DMS153 treated with DMSO at 0.1 percent for 48 hours (cell line): Measurements from ENCODE around the gene ACSF2.
"Not testable (repeated sequence)": the region's sequence is repeated elsewhere in the genome, so short reads cannot be mapped to it uniquely, and the experiment has no call there.

Experiments used
- DNase-seq: peaks from one replicate; lab custom pipeline; 2025; ENCODE audit not compliant: unreplicated experiment; lab: John Stamatoyannopoulos, UW

ACSF2 gene

DNA sequence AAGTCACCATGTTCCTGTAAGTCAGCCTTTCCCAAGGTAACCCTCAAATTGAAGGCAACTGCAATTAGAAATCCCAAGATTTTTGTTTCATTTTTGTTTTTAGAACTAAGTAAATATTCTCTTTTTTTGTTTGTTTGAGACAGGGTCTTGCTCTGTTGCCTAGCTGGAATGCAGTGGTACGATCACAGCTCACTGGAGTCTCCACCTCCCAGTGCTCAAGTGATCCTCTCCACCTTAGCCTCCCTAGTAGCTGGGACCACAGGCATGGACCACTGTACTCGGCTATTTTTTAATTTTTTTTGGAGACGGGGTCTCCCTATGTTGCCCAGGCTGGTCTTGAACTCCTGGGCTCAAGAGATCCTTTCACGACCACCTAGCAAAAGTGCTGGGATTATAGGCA lies 18.1 kb upstream of the ACSF2 start:
- DNase-seq = no peak

DNA sequence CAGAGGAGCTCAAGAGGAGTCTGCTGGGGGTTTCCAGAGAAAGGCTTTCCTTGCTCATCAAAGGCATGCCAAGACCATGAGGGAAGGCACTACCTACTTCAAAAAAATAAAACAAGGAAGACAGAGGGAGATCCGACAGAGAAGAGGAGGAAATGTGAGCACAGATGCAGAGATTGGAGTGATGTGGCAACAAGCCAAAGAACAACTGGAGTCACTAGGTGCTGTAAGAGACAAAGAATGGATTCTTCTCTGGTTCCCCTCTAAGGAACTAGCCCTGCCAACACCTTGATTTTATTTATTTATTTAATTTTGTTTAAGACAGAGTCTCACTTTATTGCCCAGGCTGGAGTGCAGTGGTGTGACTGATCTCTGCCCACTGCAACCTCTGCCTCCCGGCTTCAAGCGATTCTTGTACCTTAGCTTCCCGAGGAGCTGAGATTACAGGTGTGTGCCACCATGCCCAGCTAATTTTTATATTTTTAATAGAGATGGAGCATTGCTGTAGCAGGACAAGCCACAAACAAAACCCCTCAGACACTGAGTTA lies 13.8 kb upstream of the ACSF2 start:
- no peak for DNase-seq

DNA sequence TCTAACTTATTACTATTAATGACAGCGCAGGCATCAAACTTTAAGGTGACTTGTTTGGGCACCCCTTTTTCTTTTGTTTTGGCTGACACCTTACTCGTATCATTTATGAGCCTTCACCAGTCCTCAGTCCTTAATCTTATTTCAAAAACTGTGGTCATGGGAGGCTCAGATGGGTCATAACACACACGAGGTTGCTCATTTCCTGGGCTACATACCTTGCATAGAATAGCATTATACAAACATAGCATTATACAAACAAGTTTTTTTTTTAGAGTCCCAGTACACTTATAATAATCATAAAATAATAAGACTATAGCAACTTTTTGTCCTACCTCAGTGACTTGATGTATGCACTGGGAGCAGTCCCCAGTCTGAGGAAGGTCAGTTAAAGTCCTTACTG lies 11.2 kb upstream of the ACSF2 start:
- DNase-seq = no peak

DNA sequence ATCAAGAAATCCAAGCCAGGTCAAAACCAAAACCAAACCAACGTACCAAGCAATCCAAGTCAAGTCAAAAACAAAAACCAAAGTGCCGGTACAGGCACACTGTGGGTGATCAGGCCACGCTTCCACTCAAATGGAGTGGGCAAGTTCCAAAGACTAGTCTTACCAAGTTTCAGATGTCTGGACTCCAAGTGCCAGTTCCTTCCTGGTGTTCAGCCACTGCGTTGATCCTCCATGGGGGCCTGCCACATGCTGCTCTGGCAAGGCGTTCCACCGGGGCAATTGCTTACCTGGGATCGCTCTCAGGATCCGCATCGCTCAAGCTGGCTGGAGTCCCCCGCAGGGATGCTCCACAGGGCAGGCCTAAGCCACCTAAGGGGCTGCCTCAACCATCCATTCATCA lies 6.4 kb upstream of the ACSF2 start:
- DNase-seq = not testable (repeated sequence)

DNA sequence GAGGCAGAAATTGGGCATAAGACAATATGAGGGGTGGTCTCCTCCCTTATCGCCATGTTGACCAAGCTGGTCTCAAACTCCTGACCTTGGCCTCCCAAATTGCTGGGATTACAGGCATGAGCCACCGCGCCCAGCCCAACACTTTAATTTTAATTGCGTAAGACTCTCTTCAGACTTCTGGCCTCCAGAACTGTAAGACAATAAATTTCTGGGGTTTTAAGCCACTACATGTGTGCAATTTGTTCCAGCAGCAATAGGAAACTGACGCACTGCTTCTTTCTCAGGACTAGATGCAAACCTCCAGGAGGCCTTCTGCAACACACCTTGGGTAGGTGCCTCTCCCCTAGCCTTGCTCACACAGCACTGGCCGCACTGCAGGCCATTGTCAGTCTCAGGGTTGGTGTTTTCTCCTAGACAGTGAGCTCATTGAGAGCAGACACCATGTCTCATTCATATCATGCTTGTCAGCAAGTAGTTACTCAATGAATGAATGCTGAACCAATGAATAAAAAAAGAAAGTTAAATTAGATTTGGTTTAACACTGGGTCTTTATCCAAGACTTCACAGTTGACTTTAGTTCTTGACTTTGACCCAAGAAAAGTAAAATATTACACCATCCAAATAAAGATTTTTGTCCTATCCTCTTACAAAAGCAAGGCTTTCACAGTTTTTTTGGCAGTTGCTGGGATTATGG lies 5.5 kb upstream of the ACSF2 start:
- no peak for DNase-seq

DNA sequence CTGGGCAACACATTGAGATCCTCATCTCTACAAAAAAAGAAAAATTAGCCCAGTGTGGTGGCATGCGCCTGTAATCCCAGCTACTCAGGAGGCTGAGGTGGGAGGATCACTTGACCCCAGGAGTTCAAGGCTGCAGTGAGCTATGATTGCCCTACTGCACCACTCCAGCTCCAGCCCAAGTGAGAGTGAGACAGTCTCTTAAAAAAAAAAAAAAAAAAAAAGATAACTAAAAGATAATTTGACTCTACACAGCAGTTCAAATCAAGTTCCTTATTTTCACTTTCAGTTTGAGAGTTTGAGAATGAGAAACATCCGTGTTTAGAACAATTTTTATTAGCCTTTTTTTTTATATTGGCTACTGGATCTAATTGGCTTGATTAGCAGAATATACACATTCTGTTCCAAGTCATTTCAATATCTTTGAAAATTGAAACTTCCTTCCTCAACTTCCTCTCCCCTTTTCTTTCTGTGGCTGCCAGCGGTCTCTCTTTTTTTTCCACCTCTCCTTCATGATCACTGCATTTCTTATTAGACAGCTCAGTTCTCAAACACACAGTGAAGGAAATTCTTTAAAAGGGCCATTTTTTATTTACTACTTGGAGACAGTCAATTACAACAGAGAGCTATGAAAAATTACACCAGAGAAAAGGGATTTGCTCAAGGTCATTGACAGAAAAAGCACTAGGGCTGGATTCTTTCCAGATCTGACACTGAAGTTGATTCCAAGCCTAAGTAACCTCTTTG lies 4.5 kb upstream of the ACSF2 start:
- DNase-seq = no peak

DNA sequence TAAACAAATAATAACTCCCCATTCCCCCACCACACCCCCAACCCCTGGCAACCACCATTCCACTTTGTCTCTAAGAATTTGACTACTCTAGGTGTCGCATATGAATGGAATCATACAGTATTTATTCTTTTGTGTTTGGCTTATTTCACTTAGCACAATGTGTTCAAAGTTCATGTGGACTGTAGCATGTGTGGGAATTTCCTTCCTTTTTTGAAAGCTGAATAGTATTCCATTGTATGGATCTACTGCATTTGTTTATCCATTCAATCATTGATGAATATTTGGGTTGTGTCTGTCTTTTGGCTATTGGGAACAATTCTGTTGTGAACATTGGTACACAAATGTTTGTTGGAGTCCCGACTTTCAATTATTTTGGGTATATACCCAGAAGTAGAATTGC lies 3.3 kb upstream of the ACSF2 start:
- no peak for DNase-seq

DNA sequence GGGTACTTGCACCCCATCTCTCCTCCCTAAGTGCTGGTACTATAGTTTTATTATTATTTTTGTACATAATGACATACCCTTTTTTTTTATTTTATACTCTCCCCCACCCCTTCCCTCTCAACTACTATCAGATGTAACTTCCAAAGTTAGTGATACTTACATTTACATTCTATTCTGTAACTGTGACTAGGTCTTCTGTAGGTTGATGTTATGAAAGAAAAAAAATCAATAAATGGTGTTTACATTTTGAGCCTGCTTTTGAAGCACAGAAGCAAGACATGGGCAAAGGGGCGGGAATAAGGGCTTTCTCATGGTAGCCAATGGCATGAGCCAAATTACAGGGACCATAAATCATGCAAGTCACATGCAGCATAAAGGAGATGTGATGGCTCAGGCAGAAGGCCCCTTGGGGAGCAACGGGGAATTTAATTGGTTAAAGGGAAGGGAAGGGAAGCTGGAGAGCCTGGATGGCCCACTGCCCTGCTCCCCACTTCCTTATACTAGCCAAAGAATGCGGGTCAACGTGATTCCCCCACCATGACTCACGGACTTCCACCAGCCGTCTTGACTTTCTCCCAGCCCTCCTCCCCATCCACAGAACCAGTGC lies 2.4 kb upstream of the ACSF2 start:
- no peak for DNase-seq

DNA sequence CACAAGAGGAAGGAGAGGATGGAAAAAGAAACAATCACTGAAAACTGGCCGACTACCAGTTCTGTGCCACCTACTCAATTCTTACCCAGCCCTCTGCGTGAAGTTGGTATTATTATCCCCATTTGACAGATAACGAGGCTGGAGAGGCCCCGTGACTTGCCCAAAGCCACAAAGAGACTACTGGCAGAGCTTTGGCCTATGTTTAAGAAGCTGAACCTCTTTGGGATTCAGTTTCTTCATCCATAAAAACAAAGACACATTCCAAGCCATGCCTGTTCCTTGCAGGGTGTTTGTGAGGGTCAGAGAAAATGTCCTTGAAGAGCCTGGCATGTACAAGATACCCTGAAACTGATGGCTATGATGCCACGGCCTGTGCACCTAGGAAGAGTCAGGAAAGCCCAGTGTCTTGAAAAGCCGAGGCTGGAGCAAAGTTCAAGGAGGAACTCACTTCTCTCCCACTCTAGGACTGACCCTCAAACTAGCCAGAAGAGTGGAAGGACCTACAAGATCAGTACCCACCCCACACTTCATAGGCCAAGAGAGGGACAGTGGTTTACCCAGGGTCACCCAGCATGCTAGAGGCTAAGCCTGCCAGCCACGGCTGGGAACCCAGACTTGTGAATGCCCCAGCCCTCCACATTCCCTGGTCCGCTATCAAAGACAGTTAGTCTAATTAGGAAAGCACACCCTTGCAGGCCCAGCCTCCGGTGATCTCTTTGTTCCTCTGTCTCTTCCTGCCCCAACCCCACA lies 1.6 kb upstream of the ACSF2 start:
- DNase-seq = no peak

DNA sequence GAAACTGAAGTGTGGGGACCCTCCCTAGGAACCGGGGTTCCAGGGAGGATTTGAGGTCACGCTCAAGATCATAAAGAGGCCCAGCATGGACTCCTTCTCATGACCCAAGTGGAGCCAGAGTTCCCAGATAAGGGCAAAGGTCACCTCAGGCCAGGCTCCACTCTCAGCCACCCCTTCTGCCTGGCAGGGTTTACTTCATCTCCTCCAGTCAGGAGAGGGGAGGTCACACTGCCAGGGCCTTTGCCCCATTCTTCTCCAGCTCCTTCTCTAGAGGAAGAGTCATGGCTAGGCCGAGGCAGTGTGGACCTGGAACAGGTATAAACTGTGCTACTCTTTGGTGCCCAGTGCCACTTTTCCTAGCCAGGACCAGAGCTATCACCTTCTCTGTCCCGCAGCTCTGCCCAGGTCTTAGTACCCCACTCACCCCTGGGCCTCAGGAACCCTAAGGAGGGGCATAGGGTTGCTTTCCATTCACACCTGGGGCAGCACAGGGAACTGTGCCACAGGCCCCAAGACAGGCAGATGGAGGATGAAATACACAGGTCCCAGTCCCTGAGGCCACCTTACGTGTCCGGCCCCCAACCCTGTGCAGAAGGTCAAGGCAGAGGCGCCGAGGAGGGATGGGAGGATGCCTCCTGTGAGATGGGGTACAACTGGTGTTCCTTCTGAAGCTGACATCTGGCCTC lies 879 bp upstream of the ACSF2 start:
- DNase-seq = no peak

DNA sequence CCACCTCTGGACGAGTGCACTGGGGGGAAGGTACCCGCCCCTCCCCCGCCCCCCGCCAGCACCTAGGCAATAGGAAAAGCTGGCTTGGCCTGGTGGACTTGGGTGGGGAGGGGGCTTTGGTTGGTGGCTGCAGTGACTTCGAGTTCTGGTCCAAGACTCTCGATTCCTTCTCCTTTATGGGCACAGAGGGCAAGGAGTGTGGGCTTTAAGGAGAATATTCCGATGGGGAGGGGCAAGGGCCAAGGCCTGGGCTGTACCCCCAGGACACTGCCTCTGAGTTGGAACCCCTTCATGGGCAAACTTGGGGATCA lies 409 bp downstream of the ACSF2 start:
- no peak for DNase-seq

DNA sequence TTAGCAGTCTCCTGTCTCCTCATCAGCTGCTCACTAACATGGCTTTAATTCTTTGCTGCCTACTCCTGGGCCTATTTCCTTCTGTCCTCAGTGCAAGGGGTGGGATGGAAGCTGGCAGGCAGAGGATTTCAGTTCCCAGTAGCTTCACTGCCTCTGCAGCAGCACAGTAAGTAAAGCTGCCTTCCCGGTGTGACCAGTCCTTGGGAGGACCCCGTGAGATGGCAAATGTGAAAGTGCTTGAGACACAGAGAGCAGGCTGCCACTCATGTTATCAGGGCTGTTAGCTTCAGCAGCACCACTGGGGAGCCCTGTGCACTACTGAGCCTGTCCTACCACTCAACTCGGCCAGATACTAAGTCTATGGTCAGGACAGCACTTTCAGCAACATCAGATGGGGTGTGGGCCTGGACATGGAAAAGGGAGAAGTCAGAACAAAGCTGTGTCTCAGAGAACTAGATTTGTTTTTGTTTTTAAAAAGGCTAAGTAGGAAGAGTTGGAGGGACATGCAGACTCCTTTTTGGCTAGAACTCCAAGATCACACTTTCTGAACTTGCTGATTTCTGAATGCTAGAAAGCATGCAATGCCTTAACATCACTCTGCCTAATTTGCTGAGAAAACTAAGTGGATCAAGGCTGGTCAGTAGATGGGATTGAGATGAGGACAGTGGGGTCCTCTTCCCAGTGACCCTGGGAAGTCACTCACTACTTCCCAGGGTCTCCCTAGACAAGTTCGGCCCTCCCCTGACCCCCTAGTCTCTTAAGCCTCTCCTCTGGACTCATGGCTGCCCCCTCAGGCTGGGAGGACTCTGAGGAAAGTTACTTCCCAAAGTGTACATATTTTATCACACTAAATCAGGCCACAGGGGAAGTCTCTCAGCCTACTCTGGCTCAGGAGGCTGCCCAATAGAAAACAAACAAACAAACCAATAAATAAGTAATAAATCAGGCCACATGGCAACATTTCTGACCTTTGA lies 1.1 kb downstream of the ACSF2 start:
- no peak for DNase-seq

DNA sequence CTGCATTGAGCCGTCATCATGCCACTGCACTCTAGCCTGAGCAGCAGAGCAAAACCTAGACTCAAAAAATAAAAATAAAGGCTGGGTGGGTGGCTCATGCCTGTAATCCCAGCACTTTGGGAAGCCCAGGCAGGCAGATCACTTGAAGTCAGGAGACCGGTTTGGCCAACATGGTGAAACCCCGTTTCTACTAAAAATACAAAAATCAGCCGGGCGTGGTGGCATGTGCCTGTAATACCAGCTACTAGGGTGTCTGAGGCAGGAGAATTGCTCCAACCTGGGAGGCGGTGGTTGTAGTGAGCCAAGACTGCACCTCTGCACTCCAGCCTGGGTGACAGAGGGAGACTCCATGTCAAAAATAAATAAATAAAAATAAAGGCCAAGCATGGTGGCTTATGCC lies 2.1 kb downstream of the ACSF2 start:
- DNase-seq = not testable (repeated sequence)

DNA sequence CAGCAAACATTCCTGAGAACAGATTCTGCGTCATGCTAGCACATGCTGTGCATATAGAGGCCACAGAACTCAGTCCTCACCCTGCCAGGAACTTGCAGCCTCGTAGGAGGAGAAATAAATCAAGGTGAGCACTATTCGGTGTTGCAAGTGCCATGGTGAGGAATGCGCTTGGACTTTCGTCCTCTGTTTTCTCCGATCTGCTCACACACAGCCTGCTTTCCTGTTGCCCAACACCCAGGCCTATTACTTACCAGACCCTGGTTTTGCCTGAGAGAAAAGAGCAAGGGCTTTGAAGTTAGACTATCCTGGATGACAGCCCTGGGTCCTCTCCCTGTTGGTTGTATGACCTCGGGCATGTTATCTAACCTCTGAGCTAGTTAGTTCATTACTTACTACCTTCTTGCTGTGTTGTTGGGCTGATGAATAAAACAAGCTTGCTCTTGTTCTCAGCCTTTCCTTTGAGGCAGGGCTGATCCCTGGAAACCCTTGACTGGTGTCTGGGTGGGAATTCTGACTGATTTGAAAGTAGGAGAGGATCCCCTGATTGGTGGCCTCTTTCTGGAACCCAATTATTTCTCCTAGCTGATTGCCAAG lies 2.9 kb downstream of the ACSF2 start:
- DNase-seq = no peak

DNA sequence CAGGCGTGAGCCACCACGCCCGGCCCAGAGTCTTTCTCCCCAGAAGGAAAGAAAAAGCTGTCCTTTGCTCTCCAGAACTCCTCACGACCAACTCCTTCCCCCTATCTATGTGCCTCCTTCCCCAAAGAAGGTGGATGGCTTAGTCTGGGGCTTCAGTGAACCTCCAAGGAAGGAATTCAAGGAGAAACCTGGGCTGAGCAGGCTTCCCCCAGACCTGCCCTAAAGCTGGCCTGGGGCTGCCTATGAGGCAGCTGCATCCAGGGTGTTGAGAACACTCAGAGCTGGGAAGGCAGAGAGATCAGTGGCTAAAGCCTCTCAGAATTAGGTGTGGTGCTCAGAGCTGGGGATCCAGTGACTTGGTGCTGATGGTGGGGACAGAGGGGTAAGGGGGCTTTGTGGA lies 3.8 kb downstream of the ACSF2 start:
- no peak for DNase-seq

DNA sequence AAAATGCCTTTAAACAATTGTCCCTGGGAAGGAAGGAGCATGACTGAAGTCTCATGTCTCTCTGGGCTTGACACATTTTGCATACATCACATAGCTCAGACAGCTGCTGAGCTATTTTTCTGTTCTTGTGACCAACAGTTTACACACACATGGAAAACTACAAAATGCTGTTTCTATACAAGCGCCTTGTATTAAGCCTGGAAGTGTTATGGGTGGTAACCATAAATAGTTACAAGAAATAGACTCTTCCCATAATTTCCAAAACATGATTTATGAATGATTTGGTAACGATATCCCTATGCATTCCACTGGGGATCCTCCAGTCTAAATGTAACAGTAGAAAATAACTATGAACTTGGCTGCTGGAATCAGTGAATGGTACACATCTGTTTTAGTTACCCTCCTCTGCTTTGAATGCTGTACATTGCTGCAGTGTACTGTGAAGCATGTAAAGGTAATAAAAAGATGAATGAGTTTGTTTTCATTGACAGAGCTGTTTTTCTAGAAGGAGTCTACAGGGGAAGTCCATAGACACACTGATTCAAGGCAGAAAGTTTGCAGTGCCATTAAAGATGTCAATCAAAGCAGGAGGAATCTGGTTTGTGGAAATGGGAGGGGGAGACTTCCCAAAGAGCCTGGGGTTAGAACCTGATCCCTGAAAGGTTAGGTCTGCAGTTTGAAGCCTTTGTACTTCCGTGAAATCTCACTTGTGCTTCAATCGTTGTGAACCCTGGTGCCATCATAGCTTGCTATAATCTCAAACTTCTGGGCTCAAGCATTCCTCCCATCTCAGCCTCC lies 5.0 kb downstream of the ACSF2 start:
- no peak for DNase-seq

DNA sequence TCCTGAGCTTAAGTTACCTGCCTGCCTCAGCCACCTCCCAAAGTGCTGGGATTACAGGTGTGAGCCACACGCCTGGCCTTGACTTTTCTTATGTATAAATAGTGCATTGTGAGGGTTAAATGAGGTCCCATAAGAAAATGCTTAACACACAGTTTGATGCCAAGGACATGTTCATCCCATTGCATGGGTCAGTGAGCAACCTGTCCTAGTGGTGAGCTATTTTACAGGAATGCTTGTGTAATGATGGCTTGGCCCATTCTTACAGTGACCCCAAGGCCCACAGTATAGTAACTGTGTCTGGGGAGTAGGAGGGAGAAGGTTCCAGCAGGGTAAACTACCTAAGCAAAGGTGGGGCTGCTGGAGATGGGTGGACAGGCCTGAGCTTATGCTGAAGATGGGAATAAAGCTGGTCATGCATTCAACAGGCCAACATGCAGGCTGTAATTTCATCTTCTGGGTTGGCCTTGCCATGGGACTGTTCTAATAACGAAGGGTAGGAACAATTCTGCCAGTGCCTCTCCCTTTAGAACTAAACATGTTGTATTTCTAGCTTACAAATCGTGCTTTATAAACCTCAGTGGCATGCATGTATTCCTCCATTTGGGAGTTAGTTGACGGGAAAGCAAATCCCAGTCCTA lies 6.2 kb downstream of the ACSF2 start:
- no peak for DNase-seq

DNA sequence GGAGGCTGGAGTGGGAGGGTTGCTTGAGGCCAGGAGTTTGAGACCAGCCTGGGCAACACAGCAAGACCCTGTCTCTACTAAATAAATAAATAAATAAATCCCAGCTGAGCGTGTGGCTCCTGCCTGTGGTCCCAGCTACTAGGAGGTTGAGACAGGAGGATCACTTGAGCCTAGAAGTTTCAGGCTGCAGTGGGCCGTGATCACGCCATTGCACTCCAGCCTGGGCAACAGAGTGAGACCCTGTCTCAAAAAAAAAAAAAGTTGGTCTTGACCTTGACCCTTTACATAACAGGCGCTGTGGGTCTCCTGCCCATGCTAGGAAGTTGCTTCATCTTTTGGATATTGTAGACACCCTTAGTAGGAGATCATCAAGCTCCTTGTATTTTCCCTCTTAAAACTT lies 11.4 kb downstream of the ACSF2 start:
- no peak for DNase-seq
